ENCODE measurements around the gene HMGB2.

The HMGB2 gene

GRCh38 chr4:173367946-173368345 is 33.8 kb upstream of the HMGB2 start:
- no peak overlapping the region for H3K9ac ChIP-seq (ENCODE audit: low read length in 5 of 5)
- no peaks in the 10 kb centered on the region for H3K36me3 ChIP-seq (ENCODE audit: control insufficient read depth in 5 of 5, insufficient read depth in 5 of 5, low read length in 5 of 5)
- H3K4me3 ChIP-seq (ENCODE audit: low read depth in 1 of 5, low read length in 5 of 5) = no peak overlapping the region
- H3K27ac ChIP-seq (ENCODE audit: low read depth, low read length) = no peak overlapping the region
- H3K9me3 ChIP-seq (ENCODE audit: control insufficient read depth in 5 of 5, low read length in 5 of 5) = no peaks in the 10 kb centered on the region
- no peaks in the 10 kb centered on the region for H3K27me3 ChIP-seq (ENCODE audit: control insufficient read depth in 5 of 5, insufficient read depth in 4 of 5, low read length in 5 of 5)
- H3K4me1 ChIP-seq (ENCODE audit: control insufficient read depth in 5 of 5, insufficient read depth in 5 of 5, low read length in 5 of 5) = peaks cover 2 to 19% (median 15%) of the 10 kb centered on the region in 5 donors

- Histone ChIP-seq H3K9ac (ENCODE audit: low read length in 5 of 5) (no peak overlapping the region), H3K36me3 (ENCODE audit: control insufficient read depth in 5 of 5, insufficient read depth in 5 of 5, low read length in 5 of 5) (no peaks in the 10 kb centered on the region), H3K9me3 (ENCODE audit: control insufficient read depth in 5 of 5, low read length in 5 of 5) (no peaks in the 10 kb centered on the region), H3K4me1 (ENCODE audit: control insufficient read depth in 5 of 5, insufficient read depth in 5 of 5, low read length in 5 of 5) (peaks cover 2 to 14% (median 11%) of the 10 kb centered on the region in 5 donors), H3K27me3 (ENCODE audit: control insufficient read depth in 5 of 5, insufficient read depth in 4 of 5, low read length in 5 of 5) (no peaks in the 10 kb centered on the region), H3K27ac (ENCODE audit: low read depth, low read length) (no peak overlapping the region), H3K4me3 (ENCODE audit: low read depth in 1 of 5, low read length in 5 of 5) (no peak overlapping the region)
Observed at GRCh38 chr4:173367285-173367684, 33.1 kb upstream of the HMGB2 start.

GRCh38 chr4:173365359-173365996 is 31.3 kb upstream of the HMGB2 start:
- Histone ChIP-seq H3K27me3 (ENCODE audit: control insufficient read depth in 5 of 5, insufficient read depth in 4 of 5, low read length in 5 of 5) (no peaks in the 10 kb centered on the region), H3K9ac (ENCODE audit: low read length in 5 of 5) (no peak overlapping the region), H3K27ac (ENCODE audit: low read depth, low read length) (no peak overlapping the region), H3K36me3 (ENCODE audit: control insufficient read depth in 5 of 5, insufficient read depth in 5 of 5, low read length in 5 of 5) (no peaks in the 10 kb centered on the region), H3K4me3 (ENCODE audit: low read depth in 1 of 5, low read length in 5 of 5) (no peak overlapping the region), H3K9me3 (ENCODE audit: control insufficient read depth in 5 of 5, low read length in 5 of 5) (no peaks in the 10 kb centered on the region), H3K4me1 (ENCODE audit: control insufficient read depth in 5 of 5, insufficient read depth in 5 of 5, low read length in 5 of 5) (peaks cover 2 to 6% (median 5%) of the 10 kb centered on the region in 5 donors)

GRCh38 chr4:173362666-173363065 is 28.5 kb upstream of the HMGB2 start:
- Histone ChIP-seq H3K27ac (ENCODE audit: low read depth, low read length) (no peak overlapping the region), H3K4me3 (ENCODE audit: low read depth in 1 of 5, low read length in 5 of 5) (no peak overlapping the region), H3K4me1 (ENCODE audit: control insufficient read depth in 5 of 5, insufficient read depth in 5 of 5, low read length in 5 of 5) (no peaks in the 10 kb centered on the region), H3K27me3 (ENCODE audit: control insufficient read depth in 5 of 5, insufficient read depth in 4 of 5, low read length in 5 of 5) (no peaks in the 10 kb centered on the region), H3K9ac (ENCODE audit: low read length in 5 of 5) (no peak overlapping the region), H3K9me3 (ENCODE audit: control insufficient read depth in 5 of 5, low read length in 5 of 5) (no peaks in the 10 kb centered on the region), H3K36me3 (ENCODE audit: control insufficient read depth in 5 of 5, insufficient read depth in 5 of 5, low read length in 5 of 5) (no peaks in the 10 kb centered on the region)

GRCh38 chr4:173360587-173361221 is 26.5 kb upstream of the HMGB2 start:
- Histone ChIP-seq H3K27me3 (ENCODE audit: control insufficient read depth in 5 of 5, insufficient read depth in 4 of 5, low read length in 5 of 5) (no peaks in the 10 kb centered on the region), H3K36me3 (ENCODE audit: control insufficient read depth in 5 of 5, insufficient read depth in 5 of 5, low read length in 5 of 5) (no peaks in the 10 kb centered on the region), H3K4me1 (ENCODE audit: control insufficient read depth in 5 of 5, insufficient read depth in 5 of 5, low read length in 5 of 5) (no peaks in the 10 kb centered on the region), H3K27ac (ENCODE audit: low read depth, low read length) (no peak overlapping the region), H3K4me3 (ENCODE audit: low read depth in 1 of 5, low read length in 5 of 5) (no peak overlapping the region), H3K9ac (ENCODE audit: low read length in 5 of 5) (no peak overlapping the region), H3K9me3 (ENCODE audit: control insufficient read depth in 5 of 5, low read length in 5 of 5) (no peaks in the 10 kb centered on the region)

- Histone ChIP-seq H3K9ac (ENCODE audit: low read length in 5 of 5) (no peak overlapping the region), H3K27ac (ENCODE audit: low read depth, low read length) (no peak overlapping the region), H3K9me3 (ENCODE audit: control insufficient read depth in 5 of 5, low read length in 5 of 5) (no peaks in the 10 kb centered on the region), H3K27me3 (ENCODE audit: control insufficient read depth in 5 of 5, insufficient read depth in 4 of 5, low read length in 5 of 5) (no peaks in the 10 kb centered on the region), H3K36me3 (ENCODE audit: control insufficient read depth in 5 of 5, insufficient read depth in 5 of 5, low read length in 5 of 5) (no peaks in the 10 kb centered on the region), H3K4me3 (ENCODE audit: low read depth in 1 of 5, low read length in 5 of 5) (no peak overlapping the region), H3K4me1 (ENCODE audit: control insufficient read depth in 5 of 5, insufficient read depth in 5 of 5, low read length in 5 of 5) (no peaks in the 10 kb centered on the region)
Observed at GRCh38 chr4:173357939-173358338, 23.8 kb upstream of the HMGB2 start.

- Histone ChIP-seq H3K4me3 (ENCODE audit: low read depth in 1 of 5, low read length in 5 of 5) (no peak overlapping the region), H3K27ac (ENCODE audit: low read depth, low read length) (no peak overlapping the region), H3K27me3 (ENCODE audit: control insufficient read depth in 5 of 5, insufficient read depth in 4 of 5, low read length in 5 of 5) (no peaks in the 10 kb centered on the region), H3K9me3 (ENCODE audit: control insufficient read depth in 5 of 5, low read length in 5 of 5) (no peaks in the 10 kb centered on the region), H3K36me3 (ENCODE audit: control insufficient read depth in 5 of 5, insufficient read depth in 5 of 5, low read length in 5 of 5) (no peaks in the 10 kb centered on the region), H3K9ac (ENCODE audit: low read length in 5 of 5) (no peak overlapping the region), H3K4me1 (ENCODE audit: control insufficient read depth in 5 of 5, insufficient read depth in 5 of 5, low read length in 5 of 5) (peaks cover 0 to 4% (median 0%) of the 10 kb centered on the region in 5 donors)
Observed at GRCh38 chr4:173347467-173347866, 13.3 kb upstream of the HMGB2 start.

- Histone ChIP-seq H3K9me3 (ENCODE audit: control insufficient read depth in 5 of 5, low read length in 5 of 5) (no peaks in the 10 kb centered on the region), H3K9ac (ENCODE audit: low read length in 5 of 5) (no peak overlapping the region), H3K27ac (ENCODE audit: low read depth, low read length) (no peak overlapping the region), H3K36me3 (ENCODE audit: control insufficient read depth in 5 of 5, insufficient read depth in 5 of 5, low read length in 5 of 5) (no peaks in the 10 kb centered on the region), H3K4me1 (ENCODE audit: control insufficient read depth in 5 of 5, insufficient read depth in 5 of 5, low read length in 5 of 5) (peaks cover 0 to 4% (median 0%) of the 10 kb centered on the region in 5 donors), H3K4me3 (ENCODE audit: low read depth in 1 of 5, low read length in 5 of 5) (no peak overlapping the region), H3K27me3 (ENCODE audit: control insufficient read depth in 5 of 5, insufficient read depth in 4 of 5, low read length in 5 of 5) (no peaks in the 10 kb centered on the region)
Observed at GRCh38 chr4:173346074-173346473, 11.9 kb upstream of the HMGB2 start.

- no peaks in the 10 kb centered on the region for H3K9me3 ChIP-seq (ENCODE audit: control insufficient read depth in 5 of 5, low read length in 5 of 5)
- H3K4me3 ChIP-seq (ENCODE audit: low read depth in 1 of 5, low read length in 5 of 5) = no peak overlapping the region
- no peak overlapping the region for H3K9ac ChIP-seq (ENCODE audit: low read length in 5 of 5)
- H3K27me3 ChIP-seq (ENCODE audit: control insufficient read depth in 5 of 5, insufficient read depth in 4 of 5, low read length in 5 of 5) = no peaks in the 10 kb centered on the region
- H3K36me3 ChIP-seq (ENCODE audit: control insufficient read depth in 5 of 5, insufficient read depth in 5 of 5, low read length in 5 of 5) = no peaks in the 10 kb centered on the region
- no peak overlapping the region for H3K27ac ChIP-seq (ENCODE audit: low read depth, low read length)
- peaks cover 0 to 4% (median 0%) of the 10 kb centered on the region in 5 donors for H3K4me1 ChIP-seq (ENCODE audit: control insufficient read depth in 5 of 5, insufficient read depth in 5 of 5, low read length in 5 of 5)
Observed at GRCh38 chr4:173345648-173346047, 11.5 kb upstream of the HMGB2 start.

- Histone ChIP-seq H3K27ac (ENCODE audit: low read depth, low read length) (no peak overlapping the region), H3K9ac (ENCODE audit: low read length in 5 of 5) (no peak overlapping the region), H3K9me3 (ENCODE audit: control insufficient read depth in 5 of 5, low read length in 5 of 5) (no peaks in the 10 kb centered on the region), H3K27me3 (ENCODE audit: control insufficient read depth in 5 of 5, insufficient read depth in 4 of 5, low read length in 5 of 5) (no peaks in the 10 kb centered on the region), H3K4me1 (ENCODE audit: control insufficient read depth in 5 of 5, insufficient read depth in 5 of 5, low read length in 5 of 5) (peaks cover 0 to 4% (median 0%) of the 10 kb centered on the region in 5 donors), H3K4me3 (ENCODE audit: low read depth in 1 of 5, low read length in 5 of 5) (no peak overlapping the region), H3K36me3 (ENCODE audit: control insufficient read depth in 5 of 5, insufficient read depth in 5 of 5, low read length in 5 of 5) (no peaks in the 10 kb centered on the region)
Observed at GRCh38 chr4:173343832-173344397, 9.8 kb upstream of the HMGB2 start.

All from subcutaneous abdominal adipose tissue (tissue), 5 donors.